Umbilical cord (tissue), 2 donors: ENCODE measurements around the gene PCGF2. TPM values are rescaled to one million over a fixed set of nuclear protein-coding genes. Genes with fewer than 3 reads are reported as not detected.

ENCODE experiments used
- DNase-seq: peaks from one replicate; pipeline ENCODE4 v3.0.0-alpha.2; 2015; ENCODE audit warnings: low spot score
- total RNA-seq: library from RNA; depleted of rRNA; stranded (reverse); fragments of >200 nt; gene quantifications from one replicate; pipeline ENCODE4 v1.2.3, GENCODE V29; 2014; ENCODE audit warnings: low replicate concordance; ENCODE audit not compliant: insufficient read depth

PCGF2 gene
- total RNA-seq, 1 donor from 2014 or later = 7.0 TPM

GRCh38 chr17:38719289-38719942 is 28.7 kb downstream of the PCGF2 start:
- DNase-seq = no peak

GRCh38 chr17:38717139-38717745 is 30.9 kb downstream of the PCGF2 start:
- DNase-seq = no peak

DNA sequence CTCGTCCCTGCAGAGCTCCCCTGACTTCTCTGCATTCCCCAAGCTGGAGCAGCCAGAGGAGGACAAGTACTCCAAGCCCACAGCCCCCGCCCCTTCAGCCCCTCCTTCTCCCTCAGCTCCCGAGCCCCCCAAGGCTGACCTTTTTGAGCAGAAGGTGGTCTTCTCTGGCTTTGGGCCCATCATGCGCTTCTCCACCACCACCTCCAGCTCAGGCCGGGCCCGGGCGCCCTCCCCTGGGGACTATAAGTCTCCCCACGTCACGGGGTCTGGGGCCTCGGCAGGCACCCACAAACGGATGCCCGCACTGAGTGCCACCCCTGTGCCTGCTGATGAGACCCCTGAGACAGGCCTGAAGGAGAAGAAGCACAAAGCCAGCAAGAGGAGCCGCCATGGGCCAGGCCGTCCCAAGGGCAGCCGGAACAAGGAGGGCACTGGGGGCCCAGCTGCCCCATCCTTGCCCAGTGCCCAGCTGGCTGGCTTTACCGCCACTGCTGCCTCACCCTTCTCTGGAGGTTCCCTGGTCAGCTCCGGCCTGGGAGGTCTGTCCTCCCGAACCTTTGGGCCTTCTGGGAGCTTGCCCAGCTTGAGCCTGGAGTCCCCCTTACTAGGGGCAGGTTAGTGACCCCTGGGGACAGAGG is 31.6 kb downstream of the PCGF2 start:
- DNase-seq = no peak

DNA sequence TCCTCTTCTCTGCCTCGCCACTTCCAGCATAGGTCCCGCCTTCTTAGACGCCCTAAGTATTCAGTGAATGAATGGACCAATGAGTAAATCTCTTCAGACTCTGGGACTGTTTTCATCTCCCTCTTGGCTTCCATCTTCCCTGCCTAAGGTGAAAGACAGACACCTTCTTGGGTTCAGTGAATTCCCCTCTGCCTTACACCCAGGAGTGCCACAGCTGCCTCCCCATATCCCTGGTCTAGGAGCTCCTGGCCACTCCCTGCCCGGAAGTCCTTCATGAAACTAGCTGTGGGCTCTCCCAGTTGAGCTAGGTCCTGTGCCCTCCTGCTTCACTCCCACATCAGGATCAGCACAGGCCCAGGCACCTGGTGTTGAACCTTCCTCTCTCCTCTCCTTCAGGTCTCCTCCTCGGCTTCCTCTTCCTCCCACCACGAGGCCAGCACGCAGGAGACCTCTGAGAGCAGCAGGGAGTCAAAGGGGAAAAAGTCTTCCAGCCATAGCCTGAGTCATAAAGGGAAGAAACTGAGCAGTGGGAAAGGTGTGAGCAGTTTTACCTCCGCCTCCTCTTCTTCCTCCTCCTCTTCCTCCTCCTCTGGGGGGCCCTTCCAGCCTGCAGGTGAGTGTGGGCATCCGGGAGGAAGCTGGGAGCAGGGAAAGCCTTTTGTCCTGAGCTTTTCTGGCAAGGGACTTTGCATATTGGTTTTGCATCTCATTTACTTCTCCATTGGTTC is 32.8 kb downstream of the PCGF2 start:
- no peak for DNase-seq

DNA sequence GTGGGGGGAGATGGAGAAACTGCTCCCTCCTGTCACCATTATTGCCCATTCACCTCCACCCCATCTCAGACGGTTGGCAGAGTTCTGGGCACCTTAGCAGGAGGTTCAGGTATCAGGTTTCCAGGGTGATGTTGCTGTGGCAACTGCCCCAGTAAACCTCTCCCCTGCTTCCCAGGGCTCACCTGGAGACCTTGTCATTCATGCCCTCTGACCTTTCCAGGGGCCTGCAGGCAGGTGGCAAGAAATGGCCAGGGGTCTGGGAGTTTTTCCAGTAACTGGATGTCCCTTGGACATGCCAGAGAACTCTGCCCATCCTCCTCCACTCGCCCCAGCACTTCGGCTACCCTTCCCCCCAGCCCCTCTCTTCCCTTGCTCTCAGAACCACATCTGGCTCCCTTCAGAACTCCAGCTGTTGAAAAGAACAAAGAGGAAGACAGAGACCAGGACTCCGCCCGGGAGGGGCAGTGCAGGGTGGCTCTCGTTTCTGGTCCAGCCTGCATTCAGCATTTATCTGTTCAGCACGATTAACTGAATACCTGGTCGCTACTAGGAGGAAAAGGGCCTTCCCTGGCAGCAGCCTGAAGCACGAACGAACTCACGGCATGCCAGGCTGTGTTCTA is 34.6 kb downstream of the PCGF2 start:
- DNase-seq = no peak

DNA sequence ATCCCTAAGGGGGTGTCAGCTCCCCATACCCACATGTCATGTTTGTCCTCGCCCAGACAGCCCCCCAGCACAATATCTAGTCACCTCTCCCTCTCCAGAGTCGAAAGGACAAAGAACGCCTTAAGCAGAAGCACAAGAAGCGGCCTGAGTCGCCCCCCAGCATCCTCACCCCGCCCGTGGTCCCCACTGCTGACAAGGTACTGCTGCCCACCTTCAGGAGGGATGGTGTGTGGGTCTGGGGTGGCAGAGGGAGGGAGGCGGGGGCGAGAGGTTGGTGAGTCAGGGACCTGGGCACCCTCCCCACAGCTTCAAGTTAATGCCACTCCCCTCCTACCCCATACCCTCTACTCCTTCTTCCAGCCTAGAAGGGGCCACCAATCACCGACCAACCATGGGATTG is 35.5 kb downstream of the PCGF2 start:
- DNase-seq = no peak

DNA sequence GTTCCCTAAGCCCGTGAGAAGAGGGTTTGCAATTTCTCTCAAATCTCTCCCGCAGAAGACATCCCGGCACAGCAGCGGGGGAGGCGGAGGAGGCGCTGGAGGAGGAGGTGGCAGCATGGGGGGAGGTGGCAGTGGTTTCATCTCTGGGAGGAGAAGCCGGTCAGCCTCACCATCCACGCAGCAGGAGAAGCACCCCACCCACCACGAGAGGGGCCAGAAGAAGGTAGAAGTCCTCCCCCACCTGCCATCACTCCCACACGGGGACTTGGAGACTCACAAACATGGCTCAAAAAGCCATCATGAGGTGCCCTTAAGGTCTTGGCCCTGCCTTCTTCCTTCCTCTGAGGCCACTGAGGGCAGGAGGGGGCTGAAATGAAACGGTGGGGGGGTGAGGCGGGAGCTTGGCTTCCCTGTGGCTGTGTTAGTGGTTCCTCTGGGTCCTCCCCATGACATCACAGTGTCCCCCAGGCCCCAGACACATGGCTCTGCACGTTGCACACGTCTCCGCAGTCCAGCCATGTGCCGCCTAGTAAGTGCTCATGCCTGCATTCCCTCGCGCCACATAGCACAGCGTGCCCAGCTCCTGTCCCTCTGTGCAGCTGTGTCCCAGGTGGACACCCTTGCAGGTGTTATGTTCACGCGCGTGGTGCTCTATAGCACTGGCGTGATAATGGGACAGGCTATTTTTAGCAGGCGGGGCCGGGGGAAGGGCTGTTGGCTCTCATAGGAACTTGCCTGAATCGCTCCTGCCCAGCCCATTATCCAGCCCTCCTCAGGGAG is 36.2 kb downstream of the PCGF2 start:
- DNase-seq = no peak

DNA sequence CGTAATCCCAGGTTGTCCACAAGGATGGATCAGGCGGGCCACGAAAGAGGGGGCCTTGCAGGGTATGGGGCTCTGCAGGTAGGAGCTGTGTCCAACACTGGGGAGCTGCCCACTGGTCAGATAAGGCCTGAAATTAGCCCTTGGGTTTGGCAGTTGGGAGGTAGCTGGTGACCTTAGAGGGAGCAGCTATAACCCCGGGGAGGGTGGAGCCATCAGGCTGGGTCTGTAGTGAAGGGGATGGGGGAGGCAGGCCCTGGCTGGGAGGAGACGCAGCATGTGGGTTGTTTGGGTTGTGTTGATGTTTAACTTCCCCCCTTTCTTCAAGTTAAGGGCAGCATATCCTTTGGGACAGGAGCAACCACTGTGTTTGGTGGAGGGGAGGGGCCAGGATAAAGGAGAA is 37.2 kb downstream of the PCGF2 start:
- DNase-seq = no peak

GRCh38 chr17:38710604-38710962 is 37.6 kb downstream of the PCGF2 start:
- DNase-seq = no peak

GRCh38 chr17:38709864-38710603 is 38.1 kb downstream of the PCGF2 start:
- DNase-seq = no peak

- DNase-seq = no peak
These were observed 38.9 kb downstream of the PCGF2 start for GRCh38 chr17:38709104-38709820.

- DNase-seq = no peak
These were observed 40.3 kb downstream of the PCGF2 start for GRCh38 chr17:38707678-38708351.

DNA sequence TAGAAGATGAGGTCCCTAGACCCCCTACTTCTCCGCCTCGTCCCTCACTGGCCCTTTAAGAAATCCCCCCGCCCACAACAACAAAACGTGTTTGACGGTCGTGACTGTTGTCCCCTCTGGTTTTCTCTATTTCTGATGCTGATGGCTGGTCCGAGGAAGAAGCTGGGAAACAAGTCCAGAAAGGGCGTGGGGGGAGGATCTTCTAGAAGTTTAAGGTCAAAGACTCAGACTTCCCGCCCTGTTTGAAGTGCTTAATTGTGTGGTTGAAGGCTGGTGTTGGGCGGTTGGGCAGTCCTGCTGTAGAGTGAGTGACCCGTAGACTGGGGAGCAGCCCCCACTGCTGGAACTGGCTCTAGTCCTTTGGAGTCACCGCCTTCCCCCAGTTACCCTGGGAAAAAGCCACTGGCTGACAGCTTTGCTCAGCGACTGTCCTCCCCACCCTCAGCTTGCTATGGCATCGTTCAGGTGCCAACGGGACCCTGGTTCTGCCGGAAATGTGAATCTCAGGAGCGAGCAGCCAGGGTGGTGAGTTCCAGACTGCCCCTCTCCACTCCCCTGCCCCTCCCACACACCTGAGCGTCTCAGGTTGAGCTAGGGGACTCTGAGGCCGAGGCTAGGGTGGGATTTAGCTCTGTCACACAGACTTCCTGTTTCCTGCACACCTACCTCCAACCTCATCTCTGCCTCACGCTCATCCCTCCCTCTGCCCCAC is 41.5 kb downstream of the PCGF2 start:
- DNase-seq = peak; percentile 32

DNA sequence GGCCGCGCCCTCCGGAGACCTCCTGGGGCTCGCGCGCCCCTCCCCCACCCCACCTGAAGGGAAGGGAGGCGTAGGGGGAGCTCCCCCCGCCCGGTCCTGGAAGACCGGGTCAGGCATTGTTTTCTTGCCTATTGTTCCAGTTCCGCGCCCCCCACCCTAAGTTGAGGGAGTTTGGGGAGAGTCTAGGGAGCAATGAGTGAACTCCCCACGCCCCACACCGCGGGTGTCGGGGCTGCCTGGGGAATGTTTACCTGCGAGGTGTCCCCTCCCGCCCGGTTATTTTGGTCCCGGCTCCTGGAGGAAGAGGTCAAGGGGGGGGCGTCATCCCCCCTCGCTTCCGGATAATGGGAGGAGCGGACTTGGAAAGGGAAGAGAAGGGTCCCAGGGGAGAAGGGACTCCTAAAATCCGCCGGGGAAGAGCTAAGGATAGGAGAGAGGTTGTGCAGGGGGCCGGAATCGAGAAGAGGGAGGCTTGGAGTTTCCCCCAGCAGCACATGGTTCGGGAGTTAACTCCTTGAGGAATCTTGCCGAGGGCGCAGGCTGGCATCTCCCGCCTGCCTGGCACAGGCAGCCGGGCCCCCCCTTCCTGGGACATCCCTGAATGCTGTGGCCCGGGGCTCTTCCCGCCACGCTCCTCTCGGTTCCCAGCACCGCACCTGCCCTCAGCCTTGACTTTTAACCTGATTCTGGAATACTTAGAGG is 42.2 kb downstream of the PCGF2 start:
- DNase-seq = peak; percentile 32

DNA sequence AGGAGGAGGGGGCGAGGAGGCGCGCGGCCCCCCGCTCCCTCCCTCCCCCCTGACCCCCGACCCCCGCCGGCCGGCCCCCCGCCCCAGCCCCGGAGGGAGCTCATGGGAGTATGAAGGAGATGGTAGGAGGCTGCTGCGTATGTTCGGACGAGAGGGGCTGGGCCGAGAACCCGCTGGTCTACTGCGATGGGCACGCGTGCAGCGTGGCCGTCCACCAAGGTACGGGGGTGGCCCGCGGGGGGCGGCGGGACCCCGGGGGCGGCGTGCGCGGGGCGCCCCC is 42.7 kb downstream of the PCGF2 start:
- peak; percentile 11 for DNase-seq

GRCh38 chr17:38704606-38705522 is 43.3 kb downstream of the PCGF2 start, which contains the start of gene MLLT6:
Gene MLLT6, plus strand, starts transcription at chr17:38705273. Its CDS starts 360 bp downstream, at chr17:38705633.
- peak; percentile 87 for DNase-seq
